Sigmoid colon (tissue), 7 donors: ENCODE data around the gene MACF1. TPM values are rescaled to one million over a fixed set of nuclear protein-coding genes. Genes with fewer than 3 reads are reported as not detected.
A peak's percentile ranks its signal among the peaks of the same experiment; 100 is the strongest.

ENCODE experiments used
- DNase-seq: peaks from one replicate; pipeline ENCODE4 v3.0.0-alpha.2; 2019
- H3K27ac ChIP-seq, 4 donors: fragments of 200-600 bp; sonication (generic); one replicate each; pipeline ENCODE4 v1.5.1; 2016 to 2019; ENCODE audit warnings: mild to moderate bottlenecking in 1 of 4
- H3K27me3 ChIP-seq, 3 donors: fragments of 200-600 bp; sonication (generic); one replicate each; pipeline ENCODE4 v1.5.1; 2019; ENCODE audit warnings: mild to moderate bottlenecking in 1 of 3
- H3K36me3 ChIP-seq, 4 donors: fragments of 200-600 bp; sonication (generic); one replicate each; pipeline ENCODE4 v1.5.1; 2016 to 2019
- H3K4me1 ChIP-seq, 4 donors: fragments of 200-600 bp; sonication (generic); one replicate each; pipeline ENCODE4 v1.5.1; 2017 to 2019
- H3K4me3 ChIP-seq, 4 donors: fragments of 200-600 bp; sonication (generic); one replicate each; pipeline ENCODE4 v1.5.1; 2017 to 2019; ENCODE audit warnings: mild to moderate bottlenecking in 2 of 4, moderate library complexity in 1 of 4
- H3K9me3 ChIP-seq, 4 donors: fragments of 200-600 bp in 3 of 4; sonication (generic) in 3 of 4; one replicate each; pipeline versions ENCODE4 v1.5.1 to v1.6.1; 2013 to 2019
- CTCF ChIP-seq, 4 experiments: fragments of 450-650 bp in 3 of 4; fragments of 200-600 bp in 1 of 4; IDR thresholded peaks; one replicate each; pipeline ENCODE4 v1.5.1; 2016 to 2019; ENCODE audit warnings: antibody characterized with exemption in 4 of 4, mild to moderate bottlenecking in 3 of 4, moderate library complexity in 2 of 4
- EP300 ChIP-seq, 4 donors: sonication (generic); formaldehyde crosslinking; IDR thresholded peaks; one replicate each; pipeline ENCODE4 v1.6.1; 2017; ENCODE audit warnings: antibody characterized with exemption in 4 of 4
- POLR2A ChIP-seq, 2 donors: fragments of 450-650 bp; IDR thresholded peaks; one replicate each; pipeline ENCODE4 v1.6.1; 2016; ENCODE audit warnings: antibody characterized with exemption in 2 of 2, mild to moderate bottlenecking in 2 of 2, moderate library complexity in 2 of 2
- POLR2AphosphoS5 ChIP-seq, 4 donors: sonication (generic); formaldehyde crosslinking; IDR thresholded peaks; one replicate each; pipeline ENCODE4 v1.6.1; 2017; ENCODE audit warnings: antibody characterized with exemption in 4 of 4
- WGBS, 2 donors: extraction: QIAGEN DNeasy Blood & Tissue Kit; methylation state at CpG; one replicate each; pipeline ENCODE4 v1.1.7; 2013; 5-methylcytosine and 5-hydroxymethylcytosine counted together
- intact Hi-C: fragments of 100-400 bp; cut with DNase I; formaldehyde crosslinking; loops from one replicate; pipeline ENCODE4 v1.15.1; 2023
- polyA plus RNA-seq, 3 donors: library from polyadenylated mRNA; stranded (reverse); fragments of 200-250 nt; gene quantifications; one replicate each; pipeline ENCODE4 v1.2.3, GENCODE V29; 2013
- total RNA-seq, 4 donors: library from RNA; depleted of rRNA; stranded (reverse); fragments of >200 nt; gene quantifications; one replicate each; pipeline ENCODE4 v1.1.0, GENCODE V29; 2016
- donor health status: healthy with polysubstance abuse.
- donor health status: Bipolar disorder and iron deficiency.
- donor health status: healthy.

Gene MACF1
- total and polyA plus RNA-seq, 7 donors = 16.0 to 657 (median 292) TPM

GRCh38 chr1:39258925-39259244, 54.4 kb downstream of the MACF1 start:
- no peak for DNase-seq
- H3K9me3 ChIP-seq = no peaks in the 10 kb centered on the region
- no peaks in the 10 kb centered on the region for H3K27me3 ChIP-seq
- intact Hi-C loops = loop anchor here (1.0 to 2.0 kb wide), 3 partner anchors 54 to 156 kb away; partner anchors contain the start of gene MACF1
- H3K4me1 ChIP-seq = peaks cover 0 to 57% (median 30%) of the 10 kb centered on the region in 4 donors
- no peak overlapping the region for H3K4me3 ChIP-seq
- TF ChIP-seq CTCF (IDR thresholded peaks at IDR 0.05) (peak in 1 of 4 experiments; percentile 22), POLR2A (IDR thresholded peaks at IDR 0.05) (no peak), EP300 (IDR thresholded peaks at IDR 0.05) (no peak)
- H3K27ac ChIP-seq = peak overlapping the region; percentile 63 to 82 (median 64)
- H3K36me3 ChIP-seq = peaks cover 0 to 44% (median 11%) of the 10 kb centered on the region in 4 donors

- WGBS, 2 donors = 79 to 88% methylated on average over 2 of the region's 2 CpGs
- peaks cover 0 to 58% (median 37%) of the 10 kb centered on the region in 4 donors for H3K4me1 ChIP-seq
- peak overlapping the region in 3 of 4 donors; percentile 50 to 82 (median 64) for H3K27ac ChIP-seq
Measured at GRCh38 chr1:39261712-39262221, 57.3 kb downstream of the MACF1 start.

GRCh38 chr1:39262802-39263201, 58.3 kb downstream of the MACF1 start:
- Histone ChIP-seq H3K4me1 (peaks cover 0 to 69% (median 46%) of the 10 kb centered on the region in 4 donors), H3K4me3 (no peak overlapping the region), H3K9me3 (no peaks in the 10 kb centered on the region), H3K27ac (peak overlapping the region in 3 of 4 donors; percentile 61 to 82 (median 64)), H3K36me3 (peaks cover 0 to 19% (median 0%) of the 10 kb centered on the region in 4 donors), H3K27me3 (no peaks in the 10 kb centered on the region)
- WGBS, 2 donors = 86 to 89% methylated on average over 4 of the region's 4 CpGs
- no peak for DNase-seq
- TF ChIP-seq CTCF (IDR thresholded peaks at IDR 0.05) = no peak
- no peak for TF ChIP-seq POLR2AphosphoS5 (IDR thresholded peaks at IDR 0.05)
- TF ChIP-seq POLR2A (IDR thresholded peaks at IDR 0.05) = no peak
- TF ChIP-seq EP300 (IDR thresholded peaks at IDR 0.05) = no peak
- intact Hi-C loops = no loop called here

More at GRCh38 chr1:39261712-39262221, 57.3 kb downstream of the MACF1 start:
- H3K9me3 ChIP-seq = no peaks in the 10 kb centered on the region
- intact Hi-C loops = no loop called here
- H3K27me3 ChIP-seq = no peaks in the 10 kb centered on the region
- H3K36me3 ChIP-seq = peaks cover 0 to 23% (median 1%) of the 10 kb centered on the region in 4 donors
- H3K4me3 ChIP-seq = no peak overlapping the region
- no peak for TF ChIP-seq CTCF (IDR thresholded peaks at IDR 0.05)
- no peak for TF ChIP-seq EP300 (IDR thresholded peaks at IDR 0.05)
- TF ChIP-seq POLR2A (IDR thresholded peaks at IDR 0.05) = no peak
- TF ChIP-seq POLR2AphosphoS5 (IDR thresholded peaks at IDR 0.05) = no peak
- no peak for DNase-seq

GRCh38 chr1:39266269-39266668, 61.8 kb downstream of the MACF1 start:
- TF ChIP-seq CTCF (IDR thresholded peaks at IDR 0.05) (peak in 3 of 4 experiments; percentile 14 to 53 (median 18)), POLR2AphosphoS5 (IDR thresholded peaks at IDR 0.05) (no peak)
- Histone ChIP-seq H3K36me3 (no peaks in the 10 kb centered on the region), H3K27me3 (no peaks in the 10 kb centered on the region), H3K9me3 (no peaks in the 10 kb centered on the region), H3K4me3 (no peak overlapping the region), H3K4me1 (peaks cover 0 to 82% (median 70%) of the 10 kb centered on the region in 4 donors), H3K27ac (peak overlapping the region; percentile 81 to 88 (median 88))
- intact Hi-C loops = loop anchor here (5.0 kb wide), 1 partner anchor 141 kb away; no protein-coding TSS in a partner anchor
- no peak for DNase-seq
- WGBS, 2 donors = 42 to 60% methylated on average over 1 of the region's 1 CpG

GRCh38 chr1:39266792-39267191, 62.3 kb downstream of the MACF1 start:
- H3K4me1 ChIP-seq = peaks cover 0 to 82% (median 76%) of the 10 kb centered on the region in 4 donors
- TF ChIP-seq EP300 (IDR thresholded peaks at IDR 0.05) (no peak), POLR2AphosphoS5 (IDR thresholded peaks at IDR 0.05) (no peak), POLR2A (IDR thresholded peaks at IDR 0.05) (no peak), CTCF (IDR thresholded peaks at IDR 0.05) (no peak)
- no peak overlapping the region for H3K4me3 ChIP-seq
- H3K27ac ChIP-seq = peak overlapping the region; percentile 81 to 88 (median 88)
- no peak for DNase-seq
- H3K36me3 ChIP-seq = no peaks in the 10 kb centered on the region
- WGBS, 2 donors = 79 to 85% methylated on average over 1 of the region's 1 CpG
- H3K9me3 ChIP-seq = no peaks in the 10 kb centered on the region
- H3K27me3 ChIP-seq = no peaks in the 10 kb centered on the region
- intact Hi-C loops = loop anchor here (5.0 kb wide), 1 partner anchor 141 kb away; no protein-coding TSS in a partner anchor
